Memory B cell (primary cell): Measurements from ENCODE around the gene PTPRE.

ENCODE experiments used
- ATAC-seq: fragments of 150-1000 bp; cut with Tn5 transposase; 2 replicates; pipeline ENCODE4 v1.10.0; 2021; ENCODE audit warnings: low read depth, mild to moderate bottlenecking, moderate library complexity
- DNase-seq, 2 donors: peaks; one replicate each; pipeline ENCODE4 v3.0.0; 2022; ENCODE audit warnings: low spot score in 2 of 2
- H3K27ac Mint-ChIP-seq: one replicate; pipeline ENCODE4 v1.8.0; 2022; ENCODE audit warnings: mild to moderate bottlenecking, moderate library complexity, mixed read lengths
- H3K27me3 Mint-ChIP-seq: one replicate; pipeline ENCODE4 v1.8.0; 2022; ENCODE audit warnings: mixed read lengths
- H3K36me3 Mint-ChIP-seq: one replicate; pipeline ENCODE4 v1.8.0; 2022; ENCODE audit warnings: mild to moderate bottlenecking, mixed read lengths
- H3K4me1 Mint-ChIP-seq: one replicate; pipeline ENCODE4 v1.8.0; 2022; ENCODE audit warnings: mixed read lengths
- H3K4me3 Mint-ChIP-seq: one replicate; pipeline ENCODE4 v1.8.0; 2022; ENCODE audit warnings: mild to moderate bottlenecking, moderate library complexity, mixed read lengths
- H3K9me3 Mint-ChIP-seq: one replicate; pipeline ENCODE4 v1.8.0; 2022; ENCODE audit warnings: mixed read lengths

The PTPRE gene

DNA sequence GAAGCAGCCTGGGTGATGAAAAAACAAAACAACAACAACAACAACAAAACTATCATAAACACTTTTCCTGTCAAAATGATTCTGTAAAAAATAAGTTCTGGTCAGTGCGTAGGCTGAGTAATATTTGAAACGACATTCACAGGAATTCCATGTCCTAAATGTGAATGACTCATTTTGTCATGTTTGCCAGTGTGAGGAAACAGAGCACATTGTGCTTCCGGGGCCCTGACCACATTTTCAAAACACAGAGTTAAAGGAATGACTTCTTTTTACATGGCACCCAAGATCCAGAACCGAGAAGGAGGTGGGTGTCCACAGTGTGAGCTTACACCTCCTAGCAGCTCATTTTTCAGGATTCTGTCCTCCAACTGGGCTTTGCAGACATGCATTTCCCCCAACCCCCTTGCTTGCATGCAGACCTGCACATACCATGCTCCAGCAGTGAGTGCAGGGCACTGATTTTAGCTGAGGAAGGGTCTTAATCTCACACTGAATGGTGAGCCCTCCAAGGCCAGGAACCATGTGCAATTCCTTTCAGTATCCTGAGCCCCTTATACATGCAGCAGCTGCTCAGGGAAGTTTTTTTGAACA is 17.2 kb upstream of the PTPRE start:
- DNase-seq (no peak), ATAC-seq (no peak)
- Mint-ChIP-seq H3K4me3 (no peak overlapping the region), H3K27ac (no peak overlapping the region), H3K4me1 (no peaks in the 10 kb centered on the region), H3K36me3 (no peaks in the 10 kb centered on the region), H3K27me3 (peaks cover 6% of the 10 kb centered on the region), H3K9me3 (no peaks in the 10 kb centered on the region)

DNA sequence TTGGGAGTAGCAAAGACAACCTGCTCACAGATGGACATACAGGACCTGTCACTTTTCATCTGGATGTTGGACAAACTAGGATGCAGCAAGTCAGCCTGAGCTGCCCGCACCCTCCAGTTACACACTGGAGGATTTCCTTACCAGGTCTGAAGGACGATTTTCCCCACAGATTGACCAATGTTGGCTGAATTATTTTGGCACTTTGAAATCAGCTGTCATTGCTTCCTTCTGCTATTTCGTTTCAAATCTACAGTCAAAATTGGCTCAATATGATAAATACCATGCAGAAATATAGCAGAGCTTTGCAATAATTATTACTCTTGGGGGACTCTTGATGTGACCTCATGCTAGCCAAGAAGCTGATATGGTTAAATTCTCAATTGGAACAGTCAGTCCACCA is 16.7 kb upstream of the PTPRE start:
- Mint-ChIP-seq H3K9me3 (no peaks in the 10 kb centered on the region), H3K4me1 (no peaks in the 10 kb centered on the region), H3K27me3 (peaks cover 6% of the 10 kb centered on the region), H3K36me3 (no peaks in the 10 kb centered on the region), H3K27ac (no peak overlapping the region), H3K4me3 (no peak overlapping the region)
- DNase-seq = no peak
- no peak for ATAC-seq

DNA sequence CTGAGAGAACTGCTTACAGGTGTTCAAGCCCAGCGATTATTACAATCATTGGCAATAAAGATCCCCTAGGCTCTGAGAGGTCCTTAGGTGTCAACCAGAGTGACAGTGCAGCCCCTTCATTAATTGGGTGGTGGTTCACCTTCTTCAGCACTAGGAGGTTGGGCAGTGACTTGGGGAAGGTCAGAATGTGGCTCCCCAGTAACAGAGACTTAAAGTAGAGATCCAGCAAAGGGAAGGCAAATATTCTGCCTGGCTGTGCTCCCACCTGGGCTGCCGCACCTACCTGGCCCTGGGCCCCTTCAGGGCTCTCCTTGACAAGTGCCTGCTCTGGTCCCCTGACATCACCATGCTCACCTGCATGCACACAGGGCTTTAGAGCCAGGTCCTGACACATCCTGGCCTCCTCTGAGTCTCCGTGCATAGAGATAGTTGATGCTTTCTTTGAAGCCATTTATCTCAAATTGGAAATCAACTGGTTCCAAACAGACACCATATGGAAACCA is 16.0 kb upstream of the PTPRE start:
- DNase-seq (no peak), ATAC-seq (no peak)
- no peaks in the 10 kb centered on the region for H3K36me3 Mint-ChIP-seq
- H3K9me3 Mint-ChIP-seq = no peaks in the 10 kb centered on the region
- H3K27ac Mint-ChIP-seq = no peak overlapping the region
- peaks cover 6% of the 10 kb centered on the region for H3K27me3 Mint-ChIP-seq
- H3K4me1 Mint-ChIP-seq = no peaks in the 10 kb centered on the region
- no peak overlapping the region for H3K4me3 Mint-ChIP-seq

DNA sequence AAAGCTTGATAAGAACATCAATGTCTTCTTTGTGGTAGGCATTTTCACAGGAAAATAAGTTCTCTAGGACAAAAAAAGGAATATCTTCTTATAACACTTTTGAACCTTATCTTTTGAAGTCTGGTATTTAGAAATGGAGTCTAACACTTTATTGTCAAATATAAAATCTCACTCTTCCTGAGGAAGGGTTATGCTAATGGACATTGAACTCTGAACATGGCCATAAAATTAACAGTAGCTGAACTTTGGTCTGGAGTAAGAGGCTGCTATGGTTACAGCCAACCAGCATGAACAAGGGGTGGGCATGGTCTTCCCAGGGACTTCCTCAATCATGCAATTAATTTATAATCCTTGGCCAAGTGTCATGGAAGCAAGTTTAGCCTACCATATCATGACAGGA is 14.2 kb upstream of the PTPRE start, which contains the start of gene CLRN3:
CLRN3 (minus strand) TSS at position 199 of the 400 bp plus-strand sequence; CDS start at position 42, 157 bp downstream.
- Mint-ChIP-seq H3K4me1 (no peaks in the 10 kb centered on the region), H3K36me3 (no peaks in the 10 kb centered on the region), H3K9me3 (peaks cover 2% of the 10 kb centered on the region), H3K4me3 (no peak within 1 kb of the TSS), H3K27ac (no peak within 1 kb of the TSS), H3K27me3 (peaks cover 4% of the 10 kb centered on the region)
- ATAC-seq = no peak
- no peak for DNase-seq

DNA sequence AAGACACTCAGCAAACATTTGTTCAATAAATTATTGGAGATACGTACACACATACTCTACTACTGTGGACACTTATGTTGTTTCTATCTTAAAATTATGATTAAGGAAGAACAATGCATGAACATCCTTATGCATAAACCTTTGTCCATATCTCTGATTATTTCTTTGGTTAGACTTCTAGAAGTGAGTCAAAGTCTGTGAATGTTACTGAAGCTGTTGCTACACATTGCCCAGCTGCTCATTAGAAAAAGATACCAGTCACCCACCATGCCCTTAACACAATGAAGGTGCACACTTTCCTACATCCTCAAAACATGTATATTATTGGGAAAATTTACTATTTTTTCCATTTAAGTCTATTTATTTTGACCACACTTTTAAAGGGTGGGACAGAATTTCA is 12.8 kb upstream of the PTPRE start:
- ATAC-seq (no peak), DNase-seq (no peak)
- Mint-ChIP-seq H3K9me3 (peaks cover 4% of the 10 kb centered on the region), H3K36me3 (peaks cover 2% of the 10 kb centered on the region), H3K4me1 (no peaks in the 10 kb centered on the region), H3K27ac (no peak overlapping the region), H3K4me3 (no peak overlapping the region), H3K27me3 (peaks cover 5% of the 10 kb centered on the region)

DNA sequence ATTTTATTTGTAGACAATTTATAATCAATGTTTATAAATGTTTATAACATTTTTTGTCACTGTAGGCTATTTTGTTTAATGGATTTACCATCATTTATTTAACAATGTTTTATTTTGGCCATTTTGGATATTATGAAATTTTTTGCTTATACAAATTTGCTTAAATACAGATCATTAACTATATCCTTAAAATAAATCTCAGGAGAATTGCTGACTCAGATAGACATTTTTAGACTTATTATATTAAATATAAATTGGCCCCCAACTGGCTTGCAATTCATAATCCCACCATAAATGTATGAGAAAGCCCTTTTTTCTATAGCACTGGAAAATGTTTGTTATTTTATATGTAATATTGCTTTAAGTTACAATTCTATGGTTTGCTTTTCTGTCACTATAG is 10.3 kb upstream of the PTPRE start:
- H3K27me3 Mint-ChIP-seq = peaks cover 8% of the 10 kb centered on the region
- ATAC-seq = no peak
- peaks cover 2% of the 10 kb centered on the region for H3K36me3 Mint-ChIP-seq
- no peak overlapping the region for H3K27ac Mint-ChIP-seq
- no peak for DNase-seq
- peaks cover 4% of the 10 kb centered on the region for H3K9me3 Mint-ChIP-seq
- no peaks in the 10 kb centered on the region for H3K4me1 Mint-ChIP-seq
- H3K4me3 Mint-ChIP-seq = no peak overlapping the region

DNA sequence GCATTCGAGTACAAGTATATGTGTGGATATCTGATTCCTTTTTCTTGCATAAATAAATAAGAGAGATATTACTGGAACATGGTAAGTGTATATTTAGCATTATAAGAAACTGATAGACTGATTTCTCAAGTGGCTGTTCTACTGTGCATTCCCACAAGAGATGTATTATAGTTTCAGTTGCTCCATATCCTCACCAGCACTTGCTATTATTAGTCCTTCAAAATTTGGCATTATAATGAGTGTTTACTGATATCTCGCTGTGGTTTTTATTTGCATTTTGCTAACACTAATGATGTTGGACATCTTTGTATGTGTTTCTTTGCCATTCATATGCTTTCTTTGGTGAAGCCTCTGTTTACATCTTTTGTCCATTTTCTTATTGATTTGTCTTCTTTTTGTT is 9.7 kb upstream of the PTPRE start:
- Mint-ChIP-seq H3K4me3 (no peak overlapping the region), H3K36me3 (peaks cover 2% of the 10 kb centered on the region), H3K27ac (no peak overlapping the region), H3K27me3 (peaks cover 9% of the 10 kb centered on the region), H3K4me1 (no peaks in the 10 kb centered on the region), H3K9me3 (peaks cover 4% of the 10 kb centered on the region)
- ATAC-seq (no peak), DNase-seq (no peak)

DNA sequence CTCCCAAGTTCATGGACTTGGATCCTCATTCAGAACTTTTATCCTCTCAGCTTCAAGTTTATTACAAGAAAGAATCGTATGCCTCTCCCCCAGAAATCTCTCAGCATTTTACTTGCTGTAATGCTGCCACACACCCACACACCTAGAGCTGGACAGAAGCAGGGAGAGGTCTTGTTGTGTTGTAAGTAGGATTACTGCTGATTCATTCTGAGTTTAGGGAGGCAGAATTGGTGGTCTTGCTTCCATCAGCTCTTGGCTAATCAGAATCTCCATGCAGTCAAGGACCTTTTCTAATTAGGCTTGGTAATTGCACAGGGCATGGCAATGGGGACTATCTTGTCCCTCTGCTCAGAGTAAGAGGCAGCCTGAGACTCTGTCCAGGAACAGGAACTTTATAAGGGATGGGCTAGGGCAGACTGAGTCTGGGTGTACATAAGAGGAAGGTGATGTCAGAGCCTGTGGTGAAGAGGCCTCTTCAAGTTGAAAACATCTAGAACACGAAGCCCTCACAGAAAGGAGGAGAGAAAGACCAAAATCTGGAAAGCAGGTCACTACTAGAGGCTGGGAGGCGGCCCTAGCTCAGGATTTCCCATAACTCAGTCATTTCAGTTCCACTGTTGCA is 7.0 kb upstream of the PTPRE start:
- no peak overlapping the region for H3K27ac Mint-ChIP-seq
- H3K4me3 Mint-ChIP-seq = no peak overlapping the region
- no peak for ATAC-seq
- H3K27me3 Mint-ChIP-seq = peaks cover 15% of the 10 kb centered on the region
- no peak for DNase-seq
- H3K36me3 Mint-ChIP-seq = peaks cover 2% of the 10 kb centered on the region
- no peaks in the 10 kb centered on the region for H3K4me1 Mint-ChIP-seq
- H3K9me3 Mint-ChIP-seq = peaks cover 4% of the 10 kb centered on the region

DNA sequence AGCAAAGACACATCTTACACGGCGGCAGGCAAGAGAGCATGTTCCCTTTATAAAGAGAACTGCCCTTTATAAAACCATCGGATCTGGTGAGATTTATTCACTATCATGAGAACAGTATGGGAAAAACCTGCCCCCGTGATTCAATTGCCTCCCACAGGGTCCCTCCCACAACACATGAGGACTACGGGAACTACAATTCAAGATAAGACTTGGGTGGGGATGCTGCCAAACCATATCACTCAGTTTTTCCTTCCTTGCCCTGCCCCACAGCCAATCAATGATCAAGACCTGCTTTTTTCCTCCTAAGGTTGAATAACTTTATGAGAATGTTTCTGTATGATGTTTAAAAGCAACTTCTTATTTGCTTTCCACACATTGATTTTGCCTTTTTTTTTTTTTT is 3.1 kb upstream of the PTPRE start:
- ATAC-seq (no peak), DNase-seq (no peak)
- Mint-ChIP-seq H3K27me3 (peaks cover 23% of the 10 kb centered on the region), H3K4me3 (no peak overlapping the region), H3K27ac (no peak overlapping the region), H3K9me3 (no peaks in the 10 kb centered on the region), H3K36me3 (no peaks in the 10 kb centered on the region), H3K4me1 (peaks cover 4% of the 10 kb centered on the region)

DNA sequence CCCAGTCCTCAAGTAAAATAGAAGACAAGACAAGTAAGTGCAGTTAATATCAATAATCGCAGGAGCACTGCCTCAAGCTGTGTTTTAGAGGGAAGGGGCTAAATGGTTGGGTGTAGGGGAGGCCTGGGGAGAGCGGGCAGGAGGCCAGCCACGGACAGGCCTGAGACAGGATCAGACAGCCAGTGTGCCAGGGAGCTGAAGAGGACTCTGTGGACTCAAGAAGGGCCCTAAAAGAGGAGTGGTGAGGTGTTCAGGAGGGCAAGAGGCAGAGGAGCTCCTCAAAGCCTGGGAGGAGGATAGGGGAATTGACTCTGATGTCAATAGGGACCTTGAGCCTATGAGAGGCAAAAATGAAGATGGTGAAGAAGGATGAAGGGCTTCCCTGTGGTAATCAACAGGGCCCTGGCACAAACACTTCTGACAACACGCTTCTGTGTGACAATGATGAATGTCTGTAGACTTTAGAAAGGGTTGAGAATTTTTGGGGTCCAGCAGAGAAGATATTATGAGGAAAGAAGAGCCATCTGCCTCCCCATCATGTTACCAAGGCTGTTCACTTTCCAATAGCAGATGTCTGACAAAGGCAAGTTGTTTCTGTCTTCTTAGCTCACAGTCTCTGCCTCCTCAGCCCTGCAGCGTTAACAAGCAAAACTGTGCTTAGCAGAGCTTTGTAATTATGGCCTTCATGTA is 2.4 kb upstream of the PTPRE start:
- ATAC-seq (no peak), DNase-seq (no peak)
- Mint-ChIP-seq H3K27ac (no peak overlapping the region), H3K9me3 (no peaks in the 10 kb centered on the region), H3K4me3 (no peak overlapping the region), H3K27me3 (peaks cover 25% of the 10 kb centered on the region), H3K36me3 (no peaks in the 10 kb centered on the region), H3K4me1 (peaks cover 4% of the 10 kb centered on the region)

DNA sequence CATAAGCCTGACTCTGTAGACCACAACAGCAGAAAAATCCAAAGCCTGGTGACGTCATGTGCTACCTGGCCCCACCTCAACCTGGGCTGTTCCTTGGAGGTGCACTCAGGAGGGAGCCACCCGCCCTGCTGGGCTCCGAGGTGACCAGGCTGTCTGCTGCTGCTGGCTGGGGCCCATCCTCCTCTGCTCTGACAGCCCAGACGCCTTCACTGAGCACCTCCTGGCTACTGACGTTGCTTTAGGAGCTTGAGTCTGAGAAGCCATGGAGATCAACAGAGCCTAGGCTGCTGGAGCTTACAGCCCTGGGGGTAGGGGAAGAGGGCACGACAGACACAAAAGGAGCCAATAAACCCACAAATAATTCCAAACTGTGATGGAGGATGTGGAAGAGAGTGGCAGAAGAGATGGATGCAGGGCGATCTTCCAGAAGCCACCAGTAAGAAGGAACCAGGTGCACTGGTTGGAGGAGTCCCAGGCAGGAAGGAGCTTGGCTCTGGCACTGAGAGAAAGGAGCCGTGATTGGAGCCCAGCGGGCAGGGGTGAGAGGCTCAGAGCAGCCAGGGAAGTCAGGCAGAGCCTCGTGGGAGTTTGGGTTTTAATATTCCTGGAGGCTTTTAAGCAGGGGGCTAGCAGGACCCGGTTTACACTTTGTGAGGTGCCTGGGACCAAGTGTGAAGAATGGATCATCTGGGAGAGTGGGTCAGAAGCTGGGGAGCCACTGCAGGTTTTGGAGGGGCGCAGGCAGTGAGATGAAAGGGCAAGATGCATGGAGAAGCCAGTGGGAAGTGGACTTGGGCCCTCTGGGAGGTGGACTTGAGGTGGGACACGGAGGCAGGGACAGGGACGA is 1.7 kb upstream of the PTPRE start:
- H3K36me3 Mint-ChIP-seq = no peaks in the 10 kb centered on the region
- DNase-seq (no peak), ATAC-seq (no peak)
- H3K27me3 Mint-ChIP-seq = peaks cover 24% of the 10 kb centered on the region
- H3K27ac Mint-ChIP-seq = no peak overlapping the region
- H3K9me3 Mint-ChIP-seq = no peaks in the 10 kb centered on the region
- H3K4me1 Mint-ChIP-seq = peaks cover 4% of the 10 kb centered on the region
- peak overlapping the region; percentile 31 for H3K4me3 Mint-ChIP-seq

DNA sequence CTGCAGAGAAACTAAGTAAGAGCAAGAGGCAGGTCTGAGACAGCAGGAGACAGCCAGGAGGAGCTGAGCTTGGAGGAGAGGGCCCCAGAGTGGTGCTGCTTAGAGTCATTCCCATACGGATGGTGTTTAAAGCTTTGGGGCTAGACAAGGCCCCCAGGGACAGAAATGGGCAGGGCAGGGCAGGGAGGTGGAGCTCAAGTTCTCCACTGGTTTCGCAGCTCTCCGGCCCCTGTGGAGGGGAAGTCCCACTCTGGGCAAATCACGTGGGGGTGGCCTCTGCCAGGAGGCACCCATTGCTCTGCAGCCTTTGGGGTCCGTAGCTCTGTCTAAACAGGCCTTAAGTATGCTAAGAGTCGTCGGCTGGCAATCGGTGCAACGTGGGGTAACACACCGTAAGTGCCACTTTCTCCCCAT is 1.0 kb upstream of the PTPRE start:
- H3K27ac Mint-ChIP-seq = no peak overlapping the region
- H3K36me3 Mint-ChIP-seq = no peaks in the 10 kb centered on the region
- H3K4me1 Mint-ChIP-seq = peaks cover 4% of the 10 kb centered on the region
- no peak overlapping the region for H3K4me3 Mint-ChIP-seq
- ATAC-seq (no peak), DNase-seq (no peak)
- H3K27me3 Mint-ChIP-seq = peaks cover 25% of the 10 kb centered on the region
- no peaks in the 10 kb centered on the region for H3K9me3 Mint-ChIP-seq

DNA sequence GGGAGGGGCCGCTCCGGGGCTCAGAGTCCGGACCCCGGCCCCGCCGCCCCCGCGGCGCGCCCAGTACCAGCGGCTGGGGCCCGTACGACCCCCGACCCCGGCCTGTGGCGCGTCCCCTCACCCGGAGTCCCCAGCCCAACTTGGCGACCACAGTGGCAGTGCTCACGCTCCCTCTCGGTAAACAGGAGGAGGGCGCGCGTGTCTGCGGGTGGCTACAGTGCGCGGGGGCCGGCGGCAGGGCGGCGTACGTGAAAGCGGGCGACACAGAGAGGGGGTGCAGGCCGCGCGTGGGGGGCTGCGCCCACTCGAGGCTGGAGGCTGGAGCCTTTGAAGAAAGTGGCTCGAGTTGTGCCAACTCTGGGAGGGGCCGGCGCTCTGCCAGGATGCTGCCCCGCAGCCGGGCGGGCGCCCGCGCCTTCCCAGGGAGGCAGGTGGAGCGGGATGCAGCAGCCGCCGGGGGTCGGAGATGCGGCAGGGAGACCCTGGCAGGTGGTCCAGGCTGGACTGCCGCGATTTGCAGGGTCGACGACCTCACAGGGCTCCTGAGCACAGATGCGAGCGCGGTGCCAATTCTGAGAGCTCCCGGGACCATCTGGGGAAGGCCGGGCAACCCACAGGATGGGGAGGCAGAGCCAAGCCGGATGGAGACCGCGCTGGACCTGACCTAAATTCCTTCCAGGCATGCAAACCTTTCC is 655 bp downstream of the PTPRE start:
- Mint-ChIP-seq H3K4me3 (peak overlapping the region; percentile 10), H3K27me3 (peaks cover 24% of the 10 kb centered on the region), H3K9me3 (no peaks in the 10 kb centered on the region), H3K4me1 (peaks cover 4% of the 10 kb centered on the region), H3K36me3 (no peaks in the 10 kb centered on the region), H3K27ac (no peak overlapping the region)
- ATAC-seq = peak; percentile 25
- peak; percentile 3 to 28 for DNase-seq
